KG1 (cell line): Measurements from ENCODE around the gene GDI2.
"Not testable (repeated sequence)": the region's sequence is repeated elsewhere in the genome, so short reads cannot be mapped to it uniquely, and the experiment has no call there.

Experiments used
- DNase-seq: peaks from one replicate; lab custom pipeline; 2025; lab: John Stamatoyannopoulos, UW

Gene GDI2

GRCh38 chr10:5827841-5828240 lies 14.6 kb upstream of the GDI2 start:
- DNase-seq, result no peak

- DNase-seq, result not testable (repeated sequence)
These were observed 13.3 kb upstream of the GDI2 start for GRCh38 chr10:5826511-5826910.

GRCh38 chr10:5818894-5819293 lies 5.7 kb upstream of the GDI2 start:
- no peak for DNase-seq

- DNase-seq, result no peak
These were observed 4.8 kb upstream of the GDI2 start for GRCh38 chr10:5818048-5818331.

- no peak for DNase-seq
These were observed 4.3 kb upstream of the GDI2 start for GRCh38 chr10:5817322-5818047.

GRCh38 chr10:5816170-5816569 lies 2.9 kb upstream of the GDI2 start:
- no peak for DNase-seq

- DNase-seq, result no peak
These were observed 1.2 kb upstream of the GDI2 start for GRCh38 chr10:5814110-5815107.

- DNase-seq, result no peak
These were observed 218 bp downstream of the GDI2 start for GRCh38 chr10:5813091-5813340.

- no peak for DNase-seq
These were observed 747 bp downstream of the GDI2 start for GRCh38 chr10:5812283-5813090.

- no peak for DNase-seq
These were observed 1.8 kb downstream of the GDI2 start for GRCh38 chr10:5811387-5811821.

GRCh38 chr10:5810225-5810624 lies 3.0 kb downstream of the GDI2 start:
- DNase-seq, result no peak

- no peak for DNase-seq
These were observed 3.6 kb downstream of the GDI2 start for GRCh38 chr10:5809527-5810154.

GRCh38 chr10:5808783-5809392 lies 4.3 kb downstream of the GDI2 start:
- DNase-seq, result not testable (repeated sequence)

- no peak for DNase-seq
These were observed 6.5 kb downstream of the GDI2 start for GRCh38 chr10:5806745-5807144.

- DNase-seq, result no peak
These were observed 7.5 kb downstream of the GDI2 start for GRCh38 chr10:5805711-5806110.

GRCh38 chr10:5805260-5805659 lies 8.0 kb downstream of the GDI2 start:
- no peak for DNase-seq

- no peak for DNase-seq
These were observed 8.8 kb downstream of the GDI2 start for GRCh38 chr10:5804386-5804785.

GRCh38 chr10:5800782-5801181 lies 12.5 kb downstream of the GDI2 start:
- DNase-seq, result no peak

GRCh38 chr10:5794236-5794635 lies 19.0 kb downstream of the GDI2 start:
- no peak for DNase-seq

- DNase-seq, result no peak
These were observed 23.6 kb downstream of the GDI2 start for GRCh38 chr10:5789626-5790025.

- no peak for DNase-seq
These were observed 24.3 kb downstream of the GDI2 start for GRCh38 chr10:5788969-5789368.

GRCh38 chr10:5783300-5783699 lies 29.9 kb downstream of the GDI2 start:
- DNase-seq, result no peak
